Measurements from ENCODE around the gene GMDS.

GMDS gene

GRCh38 chr6:1947922-1948321 is 297.5 kb downstream of the GMDS start:
- POLR2A ChIA-PET (ENCODE audit: low non-redundant PET) = no interaction called here
- no peak overlapping the region for H3K27ac ChIP-seq
- no peak for TF ChIP-seq CTCF (conservative IDR thresholded peaks at IDR 0.05; ENCODE audit: low read depth)
- DNase-seq (ENCODE audit: low spot score) = no peak
- CTCF ChIA-PET = no interaction called here

GRCh38 chr6:1946583-1946982 is 298.8 kb downstream of the GMDS start:
- POLR2A ChIA-PET (ENCODE audit: low non-redundant PET) = no interaction called here
- no peak overlapping the region for H3K27ac ChIP-seq
- no peak for TF ChIP-seq CTCF (conservative IDR thresholded peaks at IDR 0.05; ENCODE audit: low read depth)
- CTCF ChIA-PET = interaction anchor here (0.7 kb wide), 1 partner anchor 143 kb away, joined by 3 read pairs; no protein-coding TSS in a partner anchor
- DNase-seq (ENCODE audit: low spot score) = no peak

GRCh38 chr6:1945235-1945832 is 300.1 kb downstream of the GMDS start:
- CTCF ChIA-PET = no interaction called here
- TF ChIP-seq CTCF (conservative IDR thresholded peaks at IDR 0.05; ENCODE audit: low read depth) = no peak
- DNase-seq (ENCODE audit: low spot score) = no peak
- POLR2A ChIA-PET (ENCODE audit: low non-redundant PET) = no interaction called here
- no peak overlapping the region for H3K27ac ChIP-seq

GRCh38 chr6:1942834-1943233 is 302.6 kb downstream of the GMDS start:
- no peak overlapping the region for H3K27ac ChIP-seq
- no peak for DNase-seq (ENCODE audit: low spot score)
- no peak for TF ChIP-seq CTCF (conservative IDR thresholded peaks at IDR 0.05; ENCODE audit: low read depth)
- ChIA-PET POLR2A (ENCODE audit: low non-redundant PET) (no interaction called here), CTCF (no interaction called here)

GRCh38 chr6:1941534-1941933 is 303.9 kb downstream of the GMDS start:
- DNase-seq (ENCODE audit: low spot score) = no peak
- ChIA-PET POLR2A (ENCODE audit: low non-redundant PET) (no interaction called here), CTCF (interaction anchor here (0.5 kb wide), 1 partner anchor 115 kb away, joined by 3 read pairs; no protein-coding TSS in a partner anchor)
- TF ChIP-seq CTCF (conservative IDR thresholded peaks at IDR 0.05; ENCODE audit: low read depth) = no peak
- H3K27ac ChIP-seq = no peak overlapping the region

- POLR2A ChIA-PET (ENCODE audit: low non-redundant PET) = no interaction called here
- TF ChIP-seq CTCF (conservative IDR thresholded peaks at IDR 0.05; ENCODE audit: low read depth) = no peak
- DNase-seq (ENCODE audit: low spot score) = no peak
- no peak overlapping the region for H3K27ac ChIP-seq
- CTCF ChIA-PET = no interaction called here
These were observed 305.0 kb downstream of the GMDS start for GRCh38 chr6:1940381-1940780.

Data from RWPE1 (cell line).